Activated CD4-positive, alpha-beta T cell treated with anti-CD3 and anti-CD28 coated beads, Interleukin-2, Interleukin-6, amounts not matched to agents 100 ng/mL and 50 ng/mL, durations not matched to agents 16 hours and 8 hours (primary cell): ENCODE measurements around the gene ZCRB1.
"Not testable (repeated sequence)": the region's sequence is repeated elsewhere in the genome, so short reads cannot be mapped to it uniquely, and the experiment has no call there.

Source experiments
- DNase-seq: peaks from one replicate; pipeline ENCODE4 v3.0.0-alpha.2; 2020

ZCRB1 gene, protein sequence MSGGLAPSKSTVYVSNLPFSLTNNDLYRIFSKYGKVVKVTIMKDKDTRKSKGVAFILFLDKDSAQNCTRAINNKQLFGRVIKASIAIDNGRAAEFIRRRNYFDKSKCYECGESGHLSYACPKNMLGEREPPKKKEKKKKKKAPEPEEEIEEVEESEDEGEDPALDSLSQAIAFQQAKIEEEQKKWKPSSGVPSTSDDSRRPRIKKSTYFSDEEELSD

GRCh38 chr12:42325653-42326474, at the start of gene ZCRB1, which contains the start of gene PPHLN1:
Gene ZCRB1 (minus strand): TSS chr12:42326094. CDS start chr12:42324102, 1,992 bp downstream.
Gene PPHLN1 (plus strand): TSS chr12:42326167. CDS start chr12:42335903, 9,736 bp downstream.
- DNase-seq: peak; percentile 89

- no peak for DNase-seq
Measured at GRCh38 chr12:42373669-42374068, 47.8 kb upstream of the ZCRB1 start.

GRCh38 chr12:42372154-42372791, 46.4 kb upstream of the ZCRB1 start:
- DNase-seq: peak; percentile 72

DNA sequence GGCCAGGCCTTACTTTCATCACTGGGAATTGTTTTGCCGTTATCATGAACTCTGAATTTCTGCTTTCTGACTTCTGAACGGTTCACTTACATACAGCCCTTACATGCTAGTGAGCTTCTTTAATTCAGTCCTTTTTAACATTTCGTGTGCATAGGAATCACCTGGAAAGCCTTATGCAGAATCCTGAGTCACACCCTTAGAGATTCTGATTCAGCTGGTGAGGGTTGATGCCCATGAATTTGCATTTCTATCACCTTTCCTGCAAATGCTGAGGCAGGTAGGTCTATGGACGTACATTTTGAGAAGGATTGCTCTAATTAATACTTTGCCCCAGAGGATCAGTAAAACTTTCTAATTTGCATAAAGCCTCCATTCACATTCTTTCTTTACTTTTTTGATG, 44.1 kb upstream of the ZCRB1 start:
- no peak for DNase-seq

- no peak for DNase-seq
Measured at GRCh38 chr12:42365486-42365885, 39.6 kb upstream of the ZCRB1 start.

- no peak for DNase-seq
Measured at GRCh38 chr12:42364692-42365091, 38.8 kb upstream of the ZCRB1 start.

DNA sequence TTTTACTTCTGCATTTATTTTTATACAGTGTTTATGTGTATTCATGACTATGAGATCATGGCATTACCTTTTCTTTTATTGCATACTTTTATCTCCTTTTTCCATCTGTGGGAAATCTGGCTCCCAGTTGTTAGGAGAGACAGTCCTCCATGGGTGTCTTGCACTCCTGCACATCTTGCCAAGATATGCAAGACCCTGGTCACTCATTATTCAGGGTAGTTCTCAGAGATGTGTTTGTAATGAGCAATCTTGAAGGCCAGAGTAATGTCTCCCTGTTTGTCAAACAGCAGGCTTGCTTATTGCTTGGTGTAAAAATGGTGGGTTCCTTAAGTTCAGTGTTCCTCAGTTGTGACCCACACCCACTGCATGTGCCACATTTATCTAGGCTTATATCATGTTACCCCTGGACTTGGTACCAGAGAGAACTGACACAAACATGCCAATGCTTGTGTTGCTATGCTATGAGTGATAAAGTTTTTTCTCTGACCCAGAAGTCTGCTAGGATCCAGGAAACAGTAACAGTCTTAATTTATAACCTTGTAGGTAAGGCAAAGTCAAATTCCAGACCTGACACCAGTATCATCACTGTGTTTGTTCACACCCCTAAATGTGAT, 36.9 kb upstream of the ZCRB1 start:
- DNase-seq: no peak

- DNase-seq: no peak
Measured at GRCh38 chr12:42361909-42362646, 36.2 kb upstream of the ZCRB1 start.

GRCh38 chr12:42360747-42361403, 35.0 kb upstream of the ZCRB1 start:
- peak; percentile 46 for DNase-seq

GRCh38 chr12:42356344-42356743, 30.4 kb upstream of the ZCRB1 start:
- no peak for DNase-seq

- not testable (repeated sequence) for DNase-seq
Measured at GRCh38 chr12:42350021-42350407, 24.1 kb upstream of the ZCRB1 start.

DNA sequence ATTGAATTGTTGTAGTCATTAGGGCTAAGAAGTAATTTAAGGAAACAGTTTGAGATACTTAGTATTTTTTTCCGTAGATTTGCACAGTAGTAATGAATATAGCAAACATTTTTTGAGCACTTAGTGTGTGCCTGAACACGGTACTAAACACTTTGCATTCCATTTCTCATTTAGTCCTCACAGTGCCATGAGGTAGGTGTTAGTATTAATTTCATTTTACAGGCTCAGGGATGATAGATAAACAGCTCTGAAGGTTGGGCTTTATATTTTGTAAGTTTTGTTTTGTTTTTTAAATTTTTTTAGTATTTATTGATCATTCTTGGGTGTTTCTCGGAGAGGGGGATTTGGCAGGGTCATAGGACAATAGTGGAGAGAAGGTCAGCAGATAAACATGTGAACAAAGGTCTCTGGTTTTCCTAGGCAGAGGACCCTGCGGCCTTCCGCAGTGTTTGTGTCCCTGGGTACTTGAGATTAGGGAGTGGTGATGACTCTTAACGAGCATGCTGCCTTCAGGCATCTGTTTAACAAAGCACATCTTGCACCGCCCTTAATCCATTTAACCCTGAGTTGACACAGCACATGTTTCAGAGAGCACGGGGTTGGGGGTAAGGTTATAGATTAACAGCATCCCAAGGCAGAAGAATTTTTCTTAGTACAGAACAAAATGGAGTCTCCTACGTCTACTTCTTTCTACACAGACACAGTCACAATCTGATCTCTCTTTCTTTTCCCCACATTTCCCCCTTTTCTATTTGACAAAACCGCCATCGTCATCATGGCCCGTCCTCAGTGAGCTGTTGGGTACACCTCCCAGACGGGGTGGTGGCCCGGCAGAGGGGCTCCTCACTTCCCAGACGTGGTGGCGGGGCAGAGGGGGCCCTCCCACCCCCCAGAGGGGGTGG, 23.5 kb upstream of the ZCRB1 start:
- not testable (repeated sequence) for DNase-seq

- DNase-seq: no peak
Measured at GRCh38 chr12:42346403-42347002, 20.6 kb upstream of the ZCRB1 start.

DNA sequence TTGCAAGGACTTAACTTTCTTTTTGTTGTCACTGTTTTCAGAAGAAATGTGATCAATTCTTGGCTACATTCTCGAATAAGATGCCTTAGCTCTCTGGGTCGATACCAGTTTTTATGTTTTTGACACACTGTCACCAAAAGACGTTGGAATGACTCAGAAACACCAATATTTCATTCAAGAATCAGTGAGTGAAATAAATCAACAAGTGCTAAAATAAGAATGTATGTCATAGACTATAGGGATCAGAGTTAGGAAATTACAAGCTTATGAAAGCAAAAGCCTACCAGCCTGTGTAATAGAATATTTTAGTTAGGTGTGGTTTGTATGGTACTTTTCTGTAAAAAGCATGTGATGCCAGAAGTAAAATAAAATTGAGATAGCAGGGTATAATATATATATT, 17.8 kb upstream of the ZCRB1 start:
- DNase-seq: no peak

GRCh38 chr12:42342028-42342427, 16.1 kb upstream of the ZCRB1 start:
- no peak for DNase-seq

DNA sequence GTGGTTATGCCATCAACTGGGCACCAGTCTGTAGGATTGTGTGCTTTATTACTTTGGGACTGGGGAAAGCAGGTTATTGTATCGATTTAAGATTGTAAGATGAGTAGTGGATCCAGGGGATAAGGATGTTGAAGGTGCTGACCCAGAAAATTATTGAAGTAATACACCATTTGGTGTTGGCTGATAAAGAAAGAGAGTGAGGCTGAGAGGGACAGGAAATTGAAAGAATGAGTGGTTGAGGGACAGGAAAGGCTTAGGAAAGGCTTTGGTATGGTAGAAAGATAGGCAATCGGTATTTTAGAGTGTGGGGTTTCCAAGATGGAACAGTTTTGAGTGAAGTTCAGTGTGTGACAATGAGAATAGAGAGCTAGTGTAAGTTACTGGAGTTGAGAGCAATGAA, 12.4 kb upstream of the ZCRB1 start:
- DNase-seq: no peak

DNA sequence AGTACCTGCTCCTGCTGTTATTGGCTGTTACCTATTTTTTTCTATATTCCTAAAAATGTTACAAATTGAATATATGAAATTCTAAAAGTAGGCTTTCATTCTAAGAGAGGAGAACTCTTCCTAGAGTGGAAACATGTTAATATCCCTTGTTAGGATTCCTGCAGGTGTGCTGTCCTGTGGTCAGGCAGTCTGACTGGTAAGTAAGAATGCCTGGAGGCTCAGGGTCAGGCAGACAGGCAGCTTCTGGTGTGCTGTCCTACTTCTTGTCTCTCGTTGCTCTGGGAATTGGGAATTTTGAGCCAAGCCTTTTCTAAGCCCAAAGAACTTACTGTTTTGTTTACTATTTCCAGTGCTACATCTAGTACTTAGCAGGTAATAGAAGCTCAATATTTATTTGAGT, 10.4 kb upstream of the ZCRB1 start:
- DNase-seq: no peak

GRCh38 chr12:42332301-42333285, 6.7 kb upstream of the ZCRB1 start:
- peak; percentile 42 for DNase-seq

DNA sequence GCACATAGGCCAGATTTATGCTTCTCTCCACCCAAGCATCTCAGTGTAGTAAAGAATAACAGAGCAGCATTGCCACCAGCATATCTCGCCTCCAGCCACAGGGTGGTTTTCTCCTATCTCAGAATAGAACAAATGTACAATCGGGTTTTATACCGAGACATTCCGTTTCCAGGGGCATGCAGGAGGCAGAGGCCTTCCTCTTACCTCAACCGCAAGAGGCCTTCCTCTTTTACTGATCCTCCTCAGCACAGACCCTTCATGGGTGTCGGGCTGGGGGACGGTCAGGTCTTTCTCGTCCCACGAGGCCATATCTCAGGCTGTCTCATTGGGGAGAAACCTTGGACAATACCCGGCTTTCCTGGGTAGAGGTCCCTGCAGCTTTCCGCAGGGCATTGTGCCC, 4.2 kb upstream of the ZCRB1 start:
- not testable (repeated sequence) for DNase-seq
